Measurements from ENCODE around the gene DGKI.
"Not testable (repeated sequence)": the region's sequence is repeated elsewhere in the genome, so short reads cannot be mapped to it uniquely, and the experiment has no call there.

Gene DGKI

DNA sequence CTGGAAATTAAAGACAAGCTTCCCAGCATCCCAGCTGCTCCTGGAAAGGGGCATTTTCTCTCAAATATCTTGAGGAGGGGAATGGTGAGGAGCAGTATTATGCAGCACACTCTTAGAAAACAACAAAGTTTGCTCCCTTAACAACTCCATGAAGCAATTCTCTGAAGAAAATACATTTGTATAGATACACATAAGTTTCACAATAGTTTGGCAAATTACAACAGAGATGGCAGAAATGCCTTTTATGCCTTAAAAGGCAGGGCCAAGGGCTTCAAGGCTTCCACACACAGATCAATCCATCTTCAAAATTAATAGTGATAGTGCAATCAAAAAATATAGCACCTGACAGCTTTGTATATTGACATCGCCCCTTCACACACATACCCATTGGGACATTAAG is 12.2 kb downstream of the DGKI start:
- no peak for DNase-seq

DNA sequence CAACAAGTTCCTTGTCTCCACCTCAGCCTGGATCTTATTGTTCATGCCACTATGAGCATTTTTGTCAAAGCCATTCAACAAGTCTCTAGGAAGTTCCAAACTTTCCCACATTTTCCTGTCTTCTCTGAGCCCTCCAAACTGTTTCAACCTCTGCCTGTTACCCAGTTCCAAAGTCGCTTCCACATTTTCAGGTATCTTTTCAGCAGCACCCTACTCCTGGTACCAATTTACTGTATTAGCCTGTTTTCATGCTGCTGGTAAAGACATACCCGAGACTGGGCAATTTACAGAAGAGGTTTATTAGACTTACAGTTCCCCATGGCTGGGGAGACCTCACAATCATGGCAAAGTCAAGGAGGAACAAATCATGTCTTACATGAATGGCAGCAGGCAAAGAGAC is 13.8 kb downstream of the DGKI start:
- DNase-seq: not testable (repeated sequence)

DNA sequence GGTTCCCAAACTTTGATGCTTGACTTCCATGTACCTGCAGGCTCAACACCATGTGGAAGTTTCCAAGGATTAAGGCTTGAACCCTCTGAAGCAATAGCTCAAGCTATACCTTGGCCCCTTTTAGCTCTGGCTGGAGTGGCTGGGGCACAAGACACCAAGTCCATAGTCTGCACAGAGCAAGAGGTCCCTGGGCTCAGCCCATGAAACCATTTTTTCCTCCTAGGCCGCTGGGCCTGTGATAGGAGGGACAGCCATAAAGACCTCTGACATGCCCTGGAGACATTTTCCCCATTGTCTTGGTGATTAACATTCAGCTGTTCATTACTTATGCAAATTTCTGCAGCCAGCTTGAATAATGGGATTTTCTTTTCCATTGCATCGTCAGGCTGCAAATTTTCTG is 14.4 kb downstream of the DGKI start:
- DNase-seq: no peak

DNA sequence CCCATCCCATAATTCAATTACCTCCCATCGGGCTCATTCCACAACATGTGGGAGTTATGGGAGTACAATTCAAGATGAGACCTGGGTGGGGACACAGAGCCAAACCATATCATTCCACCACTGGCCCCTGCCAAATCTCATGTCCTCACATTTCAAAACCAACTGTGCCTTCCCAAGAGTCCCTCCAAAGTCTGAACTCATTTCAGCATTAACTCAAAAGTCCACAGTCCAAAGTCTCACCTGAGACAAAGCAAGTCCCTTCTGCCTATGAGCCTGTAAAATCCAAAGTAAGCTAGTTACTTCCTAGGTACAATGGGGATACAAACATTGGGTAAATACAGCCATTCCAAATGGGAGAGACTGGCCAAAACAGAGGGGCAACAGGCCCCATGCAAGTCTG is 15.2 kb downstream of the DGKI start:
- DNase-seq: not testable (repeated sequence)

DNA sequence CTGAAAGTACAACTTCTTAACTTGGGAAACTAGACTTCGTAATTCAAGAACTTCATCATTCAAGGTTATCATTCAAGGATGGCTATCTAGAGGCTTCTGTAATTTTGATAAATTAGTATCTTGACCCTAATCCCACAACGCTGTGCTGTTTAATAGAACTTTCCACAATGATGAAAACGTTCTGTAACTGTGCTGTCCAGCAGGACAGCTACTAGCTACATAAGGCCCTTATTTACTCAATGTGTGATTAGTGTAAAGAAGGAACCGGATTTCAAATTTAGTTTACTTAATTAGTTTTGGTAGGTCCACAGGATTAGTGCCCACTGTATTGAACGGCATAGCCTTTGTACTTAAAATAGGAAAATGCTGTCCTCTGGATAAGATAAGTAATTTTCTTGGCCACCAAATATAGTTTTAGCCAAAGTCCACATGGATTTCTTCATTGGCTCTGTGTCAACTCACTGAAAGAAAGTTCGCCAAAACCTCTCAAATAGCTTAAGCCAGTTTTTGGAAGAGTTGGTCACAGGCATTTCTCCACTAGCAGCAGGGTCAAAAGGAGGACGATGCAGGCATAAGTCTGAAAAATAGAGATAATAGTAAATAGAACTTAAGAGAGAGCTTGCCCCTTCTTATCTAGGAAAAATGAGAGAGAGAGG is 17.3 kb downstream of the DGKI start:
- no peak for DNase-seq

DNA sequence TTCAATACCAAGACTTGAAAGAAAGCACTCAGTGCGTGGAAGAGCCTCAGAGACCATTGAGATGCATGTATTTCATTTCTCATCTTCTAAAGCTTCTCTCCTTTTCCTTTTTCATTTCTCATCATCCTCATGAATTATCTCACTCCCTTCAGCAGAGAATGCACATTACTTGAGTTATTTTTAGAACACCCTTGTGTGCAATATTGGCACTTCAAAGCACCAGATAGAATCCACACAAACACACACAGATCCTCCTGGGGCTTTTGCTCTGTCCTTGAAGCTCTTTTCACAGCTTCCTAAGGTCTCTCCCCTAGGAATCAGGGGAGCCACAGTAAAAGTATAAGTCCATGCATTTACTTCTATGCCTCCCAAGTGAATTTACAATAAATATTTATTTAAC is 18.3 kb downstream of the DGKI start:
- DNase-seq: no peak

DNA sequence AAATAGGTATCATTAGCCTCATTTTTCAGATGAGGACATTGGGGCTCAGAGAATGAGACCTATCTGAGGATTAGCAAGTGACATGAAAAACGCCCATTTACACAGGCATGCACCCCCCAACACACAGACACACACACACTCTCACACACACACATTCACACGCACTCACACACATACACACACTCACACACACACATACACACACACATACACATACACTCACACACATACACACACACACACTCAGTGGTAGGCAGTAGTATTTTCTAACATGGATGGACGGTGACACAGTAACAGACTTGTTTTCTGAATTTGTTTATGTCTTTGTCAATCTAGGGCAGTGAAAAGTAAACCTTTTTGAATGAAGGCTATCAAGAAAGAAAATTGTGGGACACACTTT is 21.3 kb downstream of the DGKI start:
- no peak for DNase-seq

DNA sequence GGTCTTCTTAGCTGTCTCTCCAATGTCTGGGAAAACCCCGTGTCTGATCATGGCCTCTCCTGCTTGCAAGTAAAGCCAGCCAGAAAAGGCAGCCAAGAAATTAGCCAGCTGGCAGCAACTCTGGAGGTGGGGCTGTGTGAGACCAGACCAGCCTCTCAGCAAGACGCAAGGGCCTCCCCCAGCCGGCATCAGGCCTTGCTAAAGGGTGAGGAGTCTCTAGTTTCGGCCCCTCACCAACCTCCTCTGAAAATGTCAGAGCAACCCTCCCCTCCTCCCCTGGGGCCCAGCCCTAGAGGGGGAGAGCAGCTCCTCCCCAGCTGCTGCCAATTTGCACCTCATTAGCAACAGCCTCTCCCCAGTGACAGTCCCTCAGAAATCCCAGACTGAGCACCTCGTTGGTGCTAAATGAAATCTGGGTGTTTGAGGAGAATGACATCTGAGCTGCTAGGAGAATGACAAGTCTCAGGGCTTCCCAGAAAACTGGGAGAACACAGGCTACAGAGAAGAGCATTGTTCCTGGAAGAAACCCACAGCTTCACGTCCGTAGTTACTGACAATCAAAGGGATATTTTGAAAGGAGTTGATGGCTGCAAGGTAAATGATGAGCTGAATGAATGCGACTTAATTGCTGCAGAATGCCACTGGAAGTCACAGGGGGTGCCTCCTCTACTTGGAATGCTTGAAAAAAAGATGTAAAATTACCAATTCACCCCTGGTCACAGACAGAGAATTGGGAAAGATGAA is 25.9 kb downstream of the DGKI start:
- DNase-seq: no peak

DNA sequence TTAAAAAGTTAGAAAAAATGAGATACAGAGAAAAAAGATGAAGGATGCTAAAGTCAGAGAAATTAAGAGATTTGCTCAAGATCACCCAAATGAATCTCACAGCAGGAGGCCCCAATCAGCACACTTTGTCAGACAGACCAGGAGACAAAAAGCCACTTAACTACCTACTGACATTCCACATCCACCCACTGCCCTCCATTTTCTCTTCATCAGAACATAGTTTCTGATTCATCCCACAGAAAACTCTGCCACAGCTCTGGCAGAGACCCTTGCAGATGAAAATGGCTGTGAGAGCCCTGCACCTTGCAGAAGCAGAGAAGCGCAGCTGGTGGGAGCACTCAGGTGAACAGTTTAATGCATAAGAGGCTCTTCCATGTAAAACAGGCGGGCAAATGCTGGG is 26.6 kb downstream of the DGKI start:
- DNase-seq: no peak

DNA sequence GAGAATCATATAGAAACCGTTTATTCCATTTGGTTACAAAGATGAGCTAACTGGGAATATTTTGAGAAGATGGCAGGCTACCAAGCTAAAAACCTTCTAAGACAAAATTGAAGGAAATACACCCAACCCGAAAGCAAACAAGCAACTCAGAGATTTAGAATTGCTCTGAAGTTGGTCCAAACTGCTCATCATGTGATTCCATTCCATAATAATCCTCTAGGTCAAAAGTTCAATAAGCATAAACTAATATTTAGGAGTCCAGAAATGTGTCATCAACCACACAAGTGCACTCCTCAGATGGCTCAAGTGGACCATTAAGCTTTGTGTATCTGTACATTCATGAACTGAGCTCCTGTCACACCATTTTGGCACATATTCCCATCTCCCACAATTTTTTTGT is 28.7 kb downstream of the DGKI start:
- DNase-seq: no peak

DNA sequence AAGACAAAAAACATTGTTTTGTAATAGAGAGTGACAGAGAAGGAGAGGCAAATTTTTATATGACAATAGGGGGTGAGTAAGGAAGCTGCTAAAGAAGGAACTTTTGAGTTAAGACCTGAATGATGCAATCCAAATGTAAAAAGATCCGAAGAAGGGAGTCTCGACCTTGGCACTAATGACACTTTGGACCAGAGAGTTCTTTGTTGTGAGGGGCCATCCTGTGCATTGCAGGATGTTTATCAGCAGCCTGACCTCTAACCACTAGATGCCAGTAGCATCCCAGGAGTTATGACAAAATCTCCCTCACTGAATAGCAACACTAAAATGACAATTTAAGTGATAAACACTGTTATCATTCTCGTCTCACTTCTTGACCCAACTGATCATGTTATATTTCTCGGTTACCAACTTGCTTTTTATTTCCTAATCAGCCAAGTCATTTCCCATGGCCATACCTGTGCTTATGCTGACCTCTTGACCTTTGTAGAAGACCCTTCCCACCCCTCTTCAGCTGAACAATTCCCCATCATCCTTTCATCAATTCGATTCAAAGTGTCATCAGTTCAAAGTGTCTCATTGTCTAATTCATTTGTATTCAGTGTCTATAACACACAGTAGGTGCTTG is 30.0 kb downstream of the DGKI start:
- DNase-seq: no peak

DNA sequence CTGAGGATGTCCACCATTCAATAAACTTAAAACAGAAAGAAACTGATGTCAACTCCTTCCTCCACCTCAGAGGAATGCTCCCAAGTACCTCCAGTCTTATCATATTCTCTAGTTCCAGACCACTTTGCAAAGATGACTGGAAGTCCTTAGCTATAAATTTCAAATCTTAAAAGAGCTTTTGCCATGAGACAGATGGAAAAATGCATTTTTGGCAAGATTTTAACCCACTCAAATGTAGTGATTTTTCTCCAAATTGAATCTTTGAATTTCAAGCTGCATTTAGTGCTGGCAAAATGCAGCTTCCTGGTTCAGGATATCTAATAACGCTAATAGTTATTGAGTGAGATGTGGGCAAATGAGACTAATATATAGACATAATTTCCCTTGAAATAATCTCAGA is 33.2 kb downstream of the DGKI start:
- no peak for DNase-seq

DNA sequence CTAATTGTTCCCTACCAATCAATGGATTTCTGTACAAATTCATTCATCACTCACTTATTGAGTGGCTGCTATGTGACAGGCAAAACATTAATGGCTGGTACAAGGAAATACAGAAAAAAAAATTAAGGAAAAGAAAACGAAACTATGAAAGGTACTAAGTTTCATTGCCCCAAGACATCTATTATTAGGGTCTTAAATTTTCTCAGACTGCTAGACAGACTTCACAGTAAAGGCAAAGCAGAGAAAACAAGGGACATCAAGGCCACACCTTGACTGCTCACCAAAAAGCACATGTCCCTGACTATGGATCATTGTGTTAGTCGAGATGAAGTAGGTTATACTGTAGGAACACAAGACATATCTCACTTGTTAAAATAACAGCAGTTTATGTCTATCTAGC is 36.5 kb downstream of the DGKI start:
- no peak for DNase-seq

DNA sequence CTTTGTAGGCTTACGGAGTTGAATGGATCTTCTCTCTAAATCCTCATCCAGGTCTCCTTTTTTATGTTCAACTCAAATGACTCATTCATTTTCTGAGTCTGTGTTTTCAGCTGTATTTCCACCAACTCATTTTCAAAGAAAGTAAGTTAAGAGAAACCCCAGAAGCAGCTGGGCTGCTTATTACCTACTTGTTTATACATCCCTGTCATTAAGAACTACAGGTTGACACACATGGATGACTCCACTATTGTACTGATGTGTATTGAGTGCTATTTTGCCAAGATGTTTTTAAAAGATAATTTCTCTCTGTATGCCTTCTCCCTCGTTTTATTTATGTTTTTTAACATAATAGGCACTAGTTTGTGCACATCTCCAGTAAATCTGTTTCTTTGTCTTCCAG is 41.9 kb downstream of the DGKI start:
- DNase-seq: no peak

DNA sequence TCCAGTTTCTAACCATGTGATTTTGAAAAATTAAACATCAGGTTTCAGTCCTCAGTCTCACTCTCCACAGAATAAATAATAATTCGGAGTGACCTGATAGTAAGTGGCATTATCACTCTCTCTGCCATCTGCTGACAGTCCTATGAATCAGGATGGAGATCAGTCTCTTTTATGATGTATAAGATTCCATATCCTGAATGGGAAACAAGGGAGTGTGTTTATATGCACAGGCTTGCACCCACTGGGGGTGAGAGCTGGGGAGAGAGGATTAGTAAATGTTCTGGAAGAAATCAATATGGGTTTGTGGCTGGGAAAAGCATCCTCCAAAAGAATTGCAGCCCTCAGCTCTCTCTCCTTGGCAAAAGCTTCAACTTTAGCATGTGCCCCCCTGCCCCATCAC is 45.3 kb downstream of the DGKI start:
- no peak for DNase-seq

DNA sequence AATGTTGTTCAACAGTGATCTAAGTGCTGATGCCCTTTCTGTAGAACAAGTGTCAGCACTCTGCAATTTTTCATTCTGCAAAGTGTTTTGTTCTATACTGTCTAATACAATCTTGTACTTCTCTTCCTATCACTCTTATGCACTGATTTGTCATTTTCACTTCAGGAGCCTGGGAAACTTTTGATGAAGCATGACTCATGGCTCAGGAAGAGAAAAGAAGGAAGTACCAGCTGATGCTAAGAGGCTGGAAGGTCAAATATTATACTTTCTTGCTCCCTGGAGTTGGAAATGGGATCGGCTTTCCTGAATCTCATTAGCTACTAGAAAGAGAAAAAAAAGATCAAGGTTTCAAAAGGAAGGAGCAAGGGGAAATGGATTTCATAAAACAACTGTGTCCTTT is 45.8 kb downstream of the DGKI start:
- no peak for DNase-seq

DNA sequence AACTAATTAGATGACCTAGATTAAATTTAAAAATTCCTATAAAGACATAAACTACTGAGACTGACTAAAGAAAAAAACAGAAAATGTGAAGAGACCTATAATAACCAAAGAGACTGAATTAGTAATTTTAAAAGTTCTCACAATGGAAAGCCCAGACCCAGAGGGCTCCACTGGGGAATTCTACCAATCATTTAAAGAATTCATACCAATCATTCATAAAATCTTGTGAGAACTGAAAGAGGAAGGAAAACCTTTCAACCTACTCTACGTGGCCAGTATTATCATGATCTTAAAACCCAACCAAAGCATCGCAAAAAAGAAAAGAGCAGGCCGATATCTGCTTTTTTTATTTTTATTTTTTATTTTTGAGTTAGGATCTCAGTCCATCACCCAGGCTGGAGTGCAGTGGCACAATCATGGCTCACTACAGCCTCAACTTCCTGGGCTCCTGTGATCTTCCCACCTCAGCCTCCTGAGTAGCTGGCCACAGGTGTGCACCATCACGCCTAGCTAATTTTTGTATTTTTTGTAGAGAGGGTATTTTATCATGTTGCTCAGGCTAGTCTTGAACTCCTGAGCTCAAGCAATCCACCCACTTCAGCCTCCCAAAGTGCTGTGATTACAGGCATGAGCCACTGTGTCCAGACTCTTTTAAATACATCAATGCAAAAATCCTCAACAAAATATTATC is 48.6 kb downstream of the DGKI start:
- no peak for DNase-seq

DNA sequence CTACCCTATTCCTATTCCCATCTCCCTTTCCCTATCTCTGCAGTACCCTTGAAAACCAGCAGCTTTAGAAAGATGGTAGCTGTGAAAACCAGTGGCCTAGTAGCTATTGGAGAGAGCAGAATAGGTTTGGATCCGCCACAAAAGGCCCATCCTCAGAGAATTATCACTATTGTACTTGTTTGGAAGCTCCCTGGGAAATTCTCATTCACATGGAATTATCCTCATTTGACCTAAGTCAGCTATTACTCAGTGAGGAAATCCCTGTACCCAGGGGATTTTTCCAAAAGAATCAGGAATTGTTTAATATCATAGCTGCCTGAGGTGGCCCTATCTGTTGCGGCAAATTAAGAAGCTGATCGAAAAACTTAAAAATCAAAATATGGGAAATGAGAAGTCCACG is 51.6 kb downstream of the DGKI start:
- DNase-seq: no peak

DNA sequence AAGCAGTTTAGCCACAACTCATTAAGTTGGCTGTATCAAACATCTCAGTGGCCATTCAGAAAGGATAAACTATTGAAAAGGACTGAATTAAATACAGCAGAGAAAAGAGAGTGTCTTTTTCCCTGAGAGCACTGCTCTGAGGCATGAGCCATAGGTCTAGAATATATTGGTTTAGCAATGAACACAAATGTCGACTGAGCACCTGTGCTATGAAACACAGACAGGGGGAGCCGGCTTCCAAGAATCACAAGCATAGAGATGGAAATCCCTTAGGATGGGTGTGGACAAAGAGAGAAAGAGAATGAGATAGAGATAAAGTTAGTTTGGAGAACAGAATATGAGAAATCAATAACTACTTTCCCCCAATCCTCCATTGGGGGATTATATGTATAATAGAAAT is 54.8 kb downstream of the DGKI start:
- DNase-seq: no peak

DNA sequence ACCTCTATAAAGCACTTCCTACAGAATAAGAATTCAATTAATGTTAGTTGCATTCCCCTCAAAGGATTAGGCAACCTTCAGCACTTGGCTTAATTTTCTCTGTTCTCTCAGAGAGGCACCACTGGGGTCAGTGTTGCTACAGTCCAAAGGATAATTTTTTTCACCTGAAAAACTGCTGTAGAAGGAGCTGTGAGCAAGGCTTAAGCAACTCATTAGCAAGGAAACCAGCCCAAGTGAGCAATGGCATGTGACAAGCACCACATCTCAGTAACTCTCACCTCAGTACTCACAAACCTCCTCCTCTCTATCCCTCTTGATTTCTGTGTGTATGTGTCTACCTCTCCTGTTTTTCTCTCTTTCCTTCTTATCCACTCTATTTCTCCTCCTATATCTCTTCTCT is 55.9 kb downstream of the DGKI start:
- DNase-seq: no peak

DNA sequence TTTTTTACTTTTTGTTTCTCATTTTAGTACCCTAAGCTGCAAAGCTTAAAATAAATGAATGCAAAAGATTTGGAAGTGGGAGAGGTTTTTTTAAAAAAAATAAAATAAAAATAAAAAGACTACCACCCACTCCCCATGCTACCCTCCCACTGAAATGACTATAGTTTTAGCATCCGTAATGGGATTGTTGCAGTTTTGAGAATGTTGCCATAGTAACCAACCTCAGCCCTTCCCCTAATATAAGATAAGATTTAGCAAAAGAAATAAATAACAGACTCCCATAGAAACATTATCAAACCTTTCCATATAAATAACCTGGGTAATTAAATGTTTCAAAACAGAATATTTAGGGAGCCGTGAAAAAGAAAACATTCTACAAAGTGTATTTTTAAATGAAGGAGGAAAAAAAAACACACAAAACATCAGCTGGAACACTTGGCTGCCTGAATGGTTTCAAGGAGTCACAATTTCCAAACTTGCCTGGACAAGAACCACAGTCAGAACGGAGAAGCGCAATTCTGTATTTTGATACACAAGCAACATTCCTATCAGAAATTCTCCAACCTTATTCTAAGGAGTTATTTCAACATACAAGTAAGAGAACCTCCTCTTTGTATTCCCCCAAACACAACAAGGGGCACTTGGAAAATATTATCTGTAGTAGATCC is 57.4 kb downstream of the DGKI start:
- no peak for DNase-seq

DNA sequence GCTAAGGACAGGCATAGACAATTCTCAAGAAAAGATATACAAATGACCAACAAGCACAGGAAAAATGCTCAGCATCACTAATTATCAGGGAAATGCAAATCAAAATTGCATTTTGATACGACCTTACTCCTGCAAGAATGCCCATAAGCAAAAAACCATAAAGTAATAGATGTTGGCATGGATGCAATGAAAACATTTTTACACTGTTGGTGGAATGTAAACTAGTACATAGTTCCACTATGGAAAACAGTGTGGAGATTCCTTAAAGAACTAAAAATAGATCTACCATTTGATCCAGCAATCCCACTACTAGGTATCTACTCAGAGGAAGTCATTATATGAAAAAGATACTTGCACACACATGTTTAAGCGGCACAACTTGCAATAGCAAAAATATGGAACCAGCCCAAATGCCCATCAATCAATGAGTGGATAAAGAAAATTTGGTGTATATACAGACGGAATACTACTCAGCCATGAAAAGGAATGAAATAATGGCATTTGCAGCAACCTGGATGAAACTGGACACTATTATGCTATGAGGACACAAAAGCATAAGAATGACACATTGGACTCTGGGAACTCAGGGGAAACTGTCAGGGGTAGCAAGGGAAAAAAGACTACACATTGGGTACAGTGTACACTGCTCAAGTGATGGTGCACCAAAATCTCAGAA is 59.3 kb downstream of the DGKI start:
- no peak for DNase-seq

DNA sequence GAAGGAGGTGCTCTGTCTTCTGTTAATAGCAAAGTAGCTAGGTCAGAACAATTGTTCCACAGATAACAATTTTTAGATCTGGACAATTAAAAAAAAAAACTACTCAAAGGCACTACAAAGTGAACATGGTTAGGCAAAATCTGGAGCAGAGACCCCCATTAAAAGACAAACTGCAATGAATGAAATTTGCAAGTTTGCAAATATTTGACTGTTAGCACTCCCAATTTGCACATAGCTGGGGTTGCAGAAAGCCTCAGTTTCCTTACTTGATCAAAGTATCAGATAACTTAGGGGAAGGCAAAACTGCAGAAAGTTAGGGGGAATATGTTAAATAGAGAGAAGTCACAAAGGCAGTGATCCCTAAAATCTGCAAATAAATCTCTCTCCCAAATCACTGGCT is 68.3 kb downstream of the DGKI start:
- no peak for DNase-seq

All from CD4-positive, alpha-beta T cell treated with Interleukin-6 for 4 hours (primary cell).